ENCODE measurements around the gene LRRC4C. TPM values are rescaled to one million over a fixed set of nuclear protein-coding genes. Genes with fewer than 3 reads are reported as not detected.

The LRRC4C gene
- polyA plus RNA-seq, 1 of the 3 experiments (the other 2 are of a cell fraction), result 0.16 TPM

GRCh38 chr11:40140560-40140959 lies 1318.9 kb downstream of the LRRC4C start:
- Histone ChIP-seq H4K20me1 (ENCODE audit: insufficient read depth) (no peaks in the 10 kb centered on the region), H3K27ac (ENCODE audit: low read depth in 2 of 2, low read length in 1 of 2) (no peak overlapping the region), H3K9me3 (no peaks in the 10 kb centered on the region), H3K4me1 (ENCODE audit: control insufficient read depth in 1 of 2, insufficient read depth in 2 of 2, low read depth in 1 of 2, low read length in 1 of 2) (no peaks in the 10 kb centered on the region; a peak in 3 of 4 replicates), H2AFZ (ENCODE audit: low read depth) (no peak overlapping the region), H3K36me3 (replicated peaks in 1 of 2; ENCODE audit: control insufficient read depth in 1 of 2, insufficient read depth in 2 of 2, low read length in 1 of 2) (no peaks in the 10 kb centered on the region), H3K9ac (no peak overlapping the region), H3K9me2 (no peaks in the 10 kb centered on the region), H3K4me2 (no peak overlapping the region), H3F3A (replicated peaks; ENCODE audit: insufficient read depth) (no peaks in the 10 kb centered on the region), H3K27me3 (ENCODE audit: insufficient read depth) (no peaks in the 10 kb centered on the region), H3K79me2 (ENCODE audit: insufficient read depth) (no peaks in the 10 kb centered on the region), H3K4me3 (ENCODE audit: low read depth in 2 of 2, low read length in 1 of 2) (no peak overlapping the region)
- no peak for DNase-seq
- POLR2A ChIA-PET, result no interaction called here
- CTCF ChIA-PET, result interaction anchor here (0.7 to 0.8 kb wide), 2 partner anchors 14 to 154 kb away, joined by 3 read pairs; no protein-coding TSS in a partner anchor
- no peak for TF ChIP-seq EP300 (IDR thresholded peaks at IDR 0.05; ENCODE audit: borderline replicate concordance in 1 of 2, low read depth in 1 of 2, low read length in 1 of 2)
- TF ChIP-seq, protein P1, sequence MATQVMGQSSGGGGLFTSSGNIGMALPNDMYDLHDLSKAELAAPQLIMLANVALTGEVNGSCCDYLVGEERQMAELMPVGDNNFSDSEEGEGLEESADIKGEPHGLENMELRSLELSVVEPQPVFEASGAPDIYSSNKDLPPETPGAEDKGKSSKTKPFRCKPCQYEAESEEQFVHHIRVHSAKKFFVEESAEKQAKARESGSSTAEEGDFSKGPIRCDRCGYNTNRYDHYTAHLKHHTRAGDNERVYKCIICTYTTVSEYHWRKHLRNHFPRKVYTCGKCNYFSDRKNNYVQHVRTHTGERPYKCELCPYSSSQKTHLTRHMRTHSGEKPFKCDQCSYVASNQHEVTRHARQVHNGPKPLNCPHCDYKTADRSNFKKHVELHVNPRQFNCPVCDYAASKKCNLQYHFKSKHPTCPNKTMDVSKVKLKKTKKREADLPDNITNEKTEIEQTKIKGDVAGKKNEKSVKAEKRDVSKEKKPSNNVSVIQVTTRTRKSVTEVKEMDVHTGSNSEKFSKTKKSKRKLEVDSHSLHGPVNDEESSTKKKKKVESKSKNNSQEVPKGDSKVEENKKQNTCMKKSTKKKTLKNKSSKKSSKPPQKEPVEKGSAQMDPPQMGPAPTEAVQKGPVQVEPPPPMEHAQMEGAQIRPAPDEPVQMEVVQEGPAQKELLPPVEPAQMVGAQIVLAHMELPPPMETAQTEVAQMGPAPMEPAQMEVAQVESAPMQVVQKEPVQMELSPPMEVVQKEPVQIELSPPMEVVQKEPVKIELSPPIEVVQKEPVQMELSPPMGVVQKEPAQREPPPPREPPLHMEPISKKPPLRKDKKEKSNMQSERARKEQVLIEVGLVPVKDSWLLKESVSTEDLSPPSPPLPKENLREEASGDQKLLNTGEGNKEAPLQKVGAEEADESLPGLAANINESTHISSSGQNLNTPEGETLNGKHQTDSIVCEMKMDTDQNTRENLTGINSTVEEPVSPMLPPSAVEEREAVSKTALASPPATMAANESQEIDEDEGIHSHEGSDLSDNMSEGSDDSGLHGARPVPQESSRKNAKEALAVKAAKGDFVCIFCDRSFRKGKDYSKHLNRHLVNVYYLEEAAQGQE (IDR thresholded peaks at IDR 0.05; ENCODE audit: low read depth, low read length), result no peak
- TF ChIP-seq RAD21 (IDR thresholded peaks at IDR 0.05; ENCODE audit: low read length), result no peak
- TF ChIP-seq FOXM1 (IDR thresholded peaks at IDR 0.05; ENCODE audit: low read depth), result no peak
- no peak for TF ChIP-seq RCOR1 (IDR thresholded peaks at IDR 0.05; ENCODE audit: low read length)
- TF ChIP-seq YY1 (IDR thresholded peaks at IDR 0.05; ENCODE audit: low read depth), result no peak
- no peak for TF ChIP-seq TCF12 (IDR thresholded peaks at IDR 0.05)
- no peak for TF ChIP-seq PBX3 (IDR thresholded peaks at IDR 0.05)
- no peak for TF ChIP-seq FOXJ3 (CRISPR knock-in tag; IDR thresholded peaks at IDR 0.05)
- TF ChIP-seq NRF1 (IDR thresholded peaks at IDR 0.05; ENCODE audit: low read depth, low read length), result no peak
- TF ChIP-seq NFIC (IDR thresholded peaks at IDR 0.05; ENCODE audit: borderline replicate concordance), result no peak
- no peak for TF ChIP-seq MEF2A (IDR thresholded peaks at IDR 0.05; ENCODE audit: borderline replicate concordance, low read depth)
- TF ChIP-seq CHD2 (IDR thresholded peaks at IDR 0.05; ENCODE audit: low read length, partially characterized antibody), result no peak
- TF ChIP-seq MXI1 (IDR thresholded peaks at IDR 0.05; ENCODE audit: low read depth, low read length), result no peak
- TF ChIP-seq EZH2phosphoT487 (IDR thresholded peaks at IDR 0.05; ENCODE audit: borderline replicate concordance, low read depth), result no peak
- no peak for TF ChIP-seq TEAD4 (IDR thresholded peaks at IDR 0.05; ENCODE audit: borderline replicate concordance, insufficient read depth)
- TF ChIP-seq SMC3 (IDR thresholded peaks at IDR 0.05; ENCODE audit: low read depth, low read length), result no peak
- TF ChIP-seq FOSL2 (IDR thresholded peaks at IDR 0.05; ENCODE audit: borderline replicate concordance, low read depth), result no peak
- no peak for TF ChIP-seq GATA2 (CRISPR knock-in tag; IDR thresholded peaks at IDR 0.05)
- 31% methylated on average over 5 of the region's 5 CpGs for WGBS (ENCODE audit: low lambda C conversion rate)

Measured in SK-N-SH (cell line).